Keratinocyte (primary cell): ENCODE results near the gene CX3CR1. TPM values are rescaled to one million over a fixed set of nuclear protein-coding genes. Genes with fewer than 3 reads are reported as not detected.

Experiments used
- DNase-seq: peaks from one replicate; pipeline ENCODE4 v3.0.0-alpha.2; 2011; ENCODE audit warnings: low read depth, missing footprints, low spot score
- FAIRE-seq: peaks from 2 replicates; lab custom pipeline; 2011; peaks lifted over from hg19 to GRCh38; lab: Jason Lieb, UNC
- H2AFZ ChIP-seq: 2 replicates; pipeline ENCODE4 v1.6.0; 2012; ENCODE audit warnings: low read length, control low read depth, inconsistent platforms; ENCODE audit not compliant: control insufficient read depth
- H3K27ac ChIP-seq: 2 replicates; pipeline ENCODE4 v1.5.1; 2011; ENCODE audit warnings: low read length; ENCODE audit not compliant: control insufficient read depth, insufficient read depth
- H3K27me3 ChIP-seq: 3 replicates; pipeline ENCODE4 v1.6.0; 2011; ENCODE audit warnings: low read length; ENCODE audit not compliant: control insufficient read depth, insufficient read depth; ENCODE audit errors: extremely low read depth
- H3K36me3 ChIP-seq, 2 experiments: 2 replicates in 1 of 2; 3 replicates in 1 of 2; pipeline ENCODE4 v1.5.1; 2011; ENCODE audit warnings: low read length in 2 of 2, mild to moderate bottlenecking in 1 of 2; ENCODE audit not compliant: control insufficient read depth in 2 of 2, insufficient read depth in 2 of 2; ENCODE audit errors: extremely low read depth in 1 of 2
- H3K4me1 ChIP-seq: 3 replicates; pipeline ENCODE4 v1.5.1; 2011; ENCODE audit warnings: low read length; ENCODE audit not compliant: control insufficient read depth, insufficient read depth; ENCODE audit errors: extremely low read depth
- H3K4me2 ChIP-seq: 3 replicates; pipeline ENCODE4 v1.6.0; 2011; ENCODE audit warnings: low read depth, low read length; ENCODE audit not compliant: control insufficient read depth, insufficient read depth; ENCODE audit errors: extremely low read depth
- H3K4me3 ChIP-seq, 3 experiments: fragments of 200-600 bp in 1 of 3; sonication (generic) in 1 of 3; 2 replicates in 2 of 3; 3 replicates in 1 of 3; pipeline ENCODE4 v1.5.1; 2011 to 2016; ENCODE audit warnings: low read length in 3 of 3, mild to moderate bottlenecking in 3 of 3, control low read depth in 2 of 3, inconsistent platforms in 1 of 3, low read depth in 1 of 3, mixed read lengths in 1 of 3, mixed run types in 1 of 3, moderate library complexity in 1 of 3; ENCODE audit not compliant: control insufficient read depth in 2 of 3, insufficient read depth in 2 of 3; ENCODE audit errors: extremely low read depth in 1 of 3
- H3K79me2 ChIP-seq: 2 replicates; pipeline ENCODE4 v1.6.0; 2012; ENCODE audit warnings: low read length; ENCODE audit not compliant: control insufficient read depth, insufficient read depth
- H3K9ac ChIP-seq: 3 replicates; pipeline ENCODE4 v1.6.0; 2011; ENCODE audit warnings: low read length; ENCODE audit not compliant: control insufficient read depth, insufficient read depth; ENCODE audit errors: extremely low read depth
- H3K9me1 ChIP-seq: 3 replicates; pipeline ENCODE4 v1.6.0; 2011; ENCODE audit warnings: low read length; ENCODE audit not compliant: control insufficient read depth, insufficient read depth; ENCODE audit errors: extremely low read depth
- H3K9me3 ChIP-seq: 2 replicates; pipeline ENCODE4 v1.5.1; 2012; ENCODE audit warnings: low read depth, low read length; ENCODE audit not compliant: control insufficient read depth
- H4K20me1 ChIP-seq: 3 replicates; pipeline ENCODE4 v1.6.0; 2011; ENCODE audit warnings: low read length; ENCODE audit not compliant: control insufficient read depth, insufficient read depth; ENCODE audit errors: extremely low read depth
- CTCF ChIP-seq, 3 experiments: IDR thresholded peaks in 1 of 3; conservative IDR thresholded peaks in 1 of 3; optimal IDR thresholded peaks in 1 of 3; 2 replicates in 2 of 3; 3 replicates in 1 of 3; pipeline versions ENCODE3 to v1.5.1; 2011; ENCODE audit warnings: low read length in 3 of 3, mild to moderate bottlenecking in 3 of 3, moderate library complexity in 2 of 3, control low read depth in 1 of 3, inconsistent platforms in 1 of 3; ENCODE audit not compliant: insufficient read depth in 2 of 3; ENCODE audit errors: extremely low read depth in 1 of 3
- EZH2 ChIP-seq: IDR thresholded peaks from one replicate; pipeline ENCODE4 v1.6.1; 2012; ENCODE audit warnings: inconsistent platforms, mild to moderate bottlenecking, low read length, moderate library complexity
- dilution Hi-C: fragments of 300-500 bp; cut with MboI; formaldehyde crosslinking; loops from one replicate; pipeline ENCODE4 v1.7.0; 2020; ENCODE audit warnings: low sequenced_read_pairs; ENCODE audit not compliant: extremely low pct_ligation_motif_present
- polyA plus RNA-seq, 5 experiments: library from polyadenylated mRNA; depleted of rRNA in 3 of 5; stranded (reverse) in 3 of 5; stranded (forward) in 1 of 5; unstranded in 1 of 5; fragments of >200 nt; gene quantifications; 1 replicate in 1 of 5; 2 replicates in 3 of 5; 3 replicates in 1 of 5; pipeline versions ENCODE4 v1.2.1 to v1.2.3, GENCODE V29; 2011 to 2012; ENCODE audit warnings: missing spikeins in 2 of 5, low read depth in 1 of 5, low replicate concordance in 1 of 5

CX3CR1 gene
- polyA plus RNA-seq, 1 donor (not counting 4 experiments of a cell fraction or from before 2014, with no cell fraction given): 0.05 TPM

DNA sequence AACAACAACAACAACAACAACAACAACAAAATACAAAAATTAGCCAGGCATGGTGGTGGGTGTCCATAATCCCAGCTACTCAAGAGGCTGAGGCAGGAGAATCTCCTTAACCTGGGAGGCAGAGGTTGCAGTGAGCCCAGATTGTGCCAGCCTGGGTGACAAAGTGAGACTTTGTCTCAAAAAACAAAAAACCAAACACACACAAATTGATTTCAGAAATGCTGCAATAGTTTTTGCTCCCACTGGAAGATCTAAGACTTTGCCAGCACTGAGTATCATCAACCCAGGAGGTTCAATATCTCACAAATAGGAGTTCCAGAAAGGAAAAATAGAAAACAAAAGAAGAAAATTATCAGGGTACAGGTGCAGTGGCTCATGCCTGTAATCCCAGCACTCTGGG, 33.5 kb upstream of the CX3CR1 start:
- dilution Hi-C loops: no loop called here
- Histone ChIP-seq H3K36me3 (no peaks in the 10 kb centered on the region), H3K4me2 (no peak overlapping the region), H3K79me2 (no peaks in the 10 kb centered on the region), H4K20me1 (no peaks in the 10 kb centered on the region), H3K27ac (no peak overlapping the region), H3K9me3 (no peaks in the 10 kb centered on the region), H3K9ac (no peak overlapping the region), H3K27me3 (no peaks in the 10 kb centered on the region), H3K4me3 (no peak overlapping the region), H3K4me1 (no peaks in the 10 kb centered on the region), H3K9me1 (no peaks in the 10 kb centered on the region), H2AFZ (no peak overlapping the region)
- TF ChIP-seq EZH2 (no peak), CTCF (optimal IDR thresholded peaks at IDR 0.05 in 1 of 3, IDR thresholded peaks at IDR 0.05 in 1 of 3, conservative IDR thresholded peaks at IDR 0.05 in 1 of 3; ENCODE audit: extremely low read depth in 1 of 3, insufficient read depth in 2 of 3, low read length in 3 of 3) (no peak)
- FAIRE-seq: no peak
- no peak for DNase-seq

DNA sequence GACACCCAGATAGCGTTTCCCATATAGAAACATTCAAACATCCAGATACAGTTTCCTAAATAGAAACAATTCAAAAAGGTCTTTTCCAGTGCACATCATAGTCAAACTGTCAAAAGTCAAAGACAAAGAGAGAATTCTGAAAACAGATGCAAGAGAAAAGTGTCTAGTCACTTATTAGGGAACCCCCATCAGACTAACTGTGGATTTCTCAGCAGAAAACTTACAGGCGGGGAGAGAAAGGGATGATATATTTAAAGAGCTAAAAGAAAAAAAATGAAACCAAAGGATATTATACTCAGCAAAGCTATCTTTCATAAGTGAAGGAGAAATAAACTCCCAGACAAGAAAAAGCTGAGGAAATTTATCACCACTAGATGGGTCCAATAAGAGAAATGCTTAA, 22.3 kb upstream of the CX3CR1 start:
- Histone ChIP-seq H3K36me3 (no peaks in the 10 kb centered on the region), H4K20me1 (no peaks in the 10 kb centered on the region), H3K27me3 (no peaks in the 10 kb centered on the region), H3K27ac (no peak overlapping the region), H3K4me3 (no peak overlapping the region), H3K4me2 (no peak overlapping the region), H3K79me2 (no peaks in the 10 kb centered on the region), H3K4me1 (no peaks in the 10 kb centered on the region), H2AFZ (no peak overlapping the region), H3K9me1 (no peaks in the 10 kb centered on the region), H3K9ac (no peak overlapping the region), H3K9me3 (no peaks in the 10 kb centered on the region)
- DNase-seq: no peak
- dilution Hi-C loops: no loop called here
- FAIRE-seq: no peak
- TF ChIP-seq CTCF (optimal IDR thresholded peaks at IDR 0.05 in 1 of 3, IDR thresholded peaks at IDR 0.05 in 1 of 3, conservative IDR thresholded peaks at IDR 0.05 in 1 of 3; ENCODE audit: extremely low read depth in 1 of 3, insufficient read depth in 2 of 3, low read length in 3 of 3) (no peak), EZH2 (no peak)
